GM19467 (cell line): ENCODE results near the gene NOS2.
"Not testable (repeated sequence)": the region's sequence is repeated elsewhere in the genome, so short reads cannot be mapped to it uniquely, and the experiment has no call there.

Experiments used
- ATAC-seq: cut with Tn5 transposase; IDR thresholded peaks from one replicate; pipeline ENCODE4 v1.9.1; 2021; ENCODE audit warnings: mild to moderate bottlenecking, moderate library complexity; ENCODE audit not compliant: unreplicated experiment

NOS2 gene

GRCh38 chr17:27740541-27740940, 59.8 kb downstream of the NOS2 start:
- not testable (repeated sequence) for ATAC-seq

GRCh38 chr17:27733773-27734172, 66.6 kb downstream of the NOS2 start:
- ATAC-seq, result no peak

GRCh38 chr17:27732746-27733145, 67.6 kb downstream of the NOS2 start:
- ATAC-seq, result not testable (repeated sequence)

GRCh38 chr17:27725982-27726381, 74.3 kb downstream of the NOS2 start:
- ATAC-seq, result not testable (repeated sequence)

- ATAC-seq, result no peak
Observed at GRCh38 chr17:27721797-27722196, 78.5 kb downstream of the NOS2 start.
